Stomach (tissue), 9 donors: ENCODE measurements around the gene ADCK2. TPM values are rescaled to one million over a fixed set of nuclear protein-coding genes. Genes with fewer than 3 reads are reported as not detected.
"Not testable (repeated sequence)": the region's sequence is repeated elsewhere in the genome, so short reads cannot be mapped to it uniquely, and the experiment has no call there.

Experiments
- DNase-seq, 2 donors: peaks; one replicate each; pipeline versions ENCODE4 v3.0.0 to v3.0.0-alpha.2; 2013 to 2019
- H3K27ac ChIP-seq, 5 donors: fragments of 200-600 bp in 4 of 5; sonication (generic) in 4 of 5; one replicate each; pipeline ENCODE4 v1.5.1; 2013 to 2019; ENCODE audit warnings: mild to moderate bottlenecking in 1 of 5, moderate library complexity in 1 of 5
- H3K27me3 ChIP-seq, 3 donors: fragments of 200-600 bp; sonication (generic); one replicate each; pipeline ENCODE4 v1.5.1; 2017 to 2019; ENCODE audit warnings: mixed run types in 1 of 3
- H3K36me3 ChIP-seq, 4 donors: fragments of 200-600 bp; sonication (generic); 1 replicate in 3 of 4; 2 replicates in 1 of 4; pipeline ENCODE4 v1.5.1; 2016 to 2019
- H3K4me1 ChIP-seq, 4 donors: fragments of 200-600 bp; sonication (generic); one replicate each; pipeline ENCODE4 v1.5.1; 2016 to 2019
- H3K4me3 ChIP-seq, 4 donors: fragments of 200-600 bp; sonication (generic) in 3 of 4; one replicate each; pipeline ENCODE4 v1.5.1; 2016 to 2019; ENCODE audit warnings: mild to moderate bottlenecking in 1 of 4
- H3K9me3 ChIP-seq, 4 donors: fragments of 200-600 bp; sonication (generic); one replicate each; pipeline ENCODE4 v1.5.1; 2016 to 2019
- EP300 ChIP-seq: sonication (generic); formaldehyde crosslinking; IDR thresholded peaks from one replicate; pipeline ENCODE4 v1.6.1; 2017; ENCODE audit warnings: antibody characterized with exemption
- POLR2A ChIP-seq, 4 donors: fragments of 450-650 bp; IDR thresholded peaks; one replicate each; pipeline ENCODE4 v1.6.1; 2016; ENCODE audit warnings: antibody characterized with exemption in 4 of 4, control low read depth in 2 of 4, mild to moderate bottlenecking in 1 of 4, moderate library complexity in 1 of 4
- POLR2AphosphoS5 ChIP-seq, 3 donors: sonication (generic); formaldehyde crosslinking; IDR thresholded peaks; one replicate each; pipeline ENCODE4 v1.6.1; 2016; ENCODE audit warnings: antibody characterized with exemption in 3 of 3
- WGBS, 5 donors: extraction: QIAGEN DNeasy Blood & Tissue Kit in 3 of 5; methylation state at CpG; one replicate each; pipeline versions ENCODE4 v1.1.5 to v1.1.7; 2013 to 2018; 5-methylcytosine and 5-hydroxymethylcytosine counted together
- intact Hi-C: fragments of 100-400 bp; cut with DNase I; formaldehyde crosslinking; loops from one replicate; pipeline ENCODE4 v1.15.1; 2023; ENCODE audit warnings: low total_unique reads
- polyA plus RNA-seq, 3 donors: library from polyadenylated mRNA; stranded (reverse); fragments of 200-250 nt; gene quantifications; one replicate each; pipeline ENCODE4 v1.2.3, GENCODE V29; 2013
- total RNA-seq, 5 donors: library from RNA; depleted of rRNA; stranded (reverse); fragments of >200 nt; gene quantifications; one replicate each; pipeline versions ENCODE4 v1.1.0 to v1.2.3, GENCODE V29; 2014 to 2016
- TF ChIP-seq, protein P1 (sequence below), 7 experiments: fragments of 450-650 bp in 4 of 7; fragments of 200-600 bp in 3 of 7; sonication (generic) in 3 of 7; IDR thresholded peaks; one replicate each; pipeline ENCODE4 v1.5.1; 2016 to 2019; ENCODE audit warnings: antibody characterized with exemption in 7 of 7, control low read depth in 2 of 7, mild to moderate bottlenecking in 1 of 7
- donor health status: healthy with polysubstance abuse.
- donor health status: Bipolar disorder and iron deficiency.
- donor health status: healthy.

The ADCK2 gene
- total and polyA plus RNA-seq, 8 donors, result 2.7 to 62.3 (median 20.7) TPM

DNA sequence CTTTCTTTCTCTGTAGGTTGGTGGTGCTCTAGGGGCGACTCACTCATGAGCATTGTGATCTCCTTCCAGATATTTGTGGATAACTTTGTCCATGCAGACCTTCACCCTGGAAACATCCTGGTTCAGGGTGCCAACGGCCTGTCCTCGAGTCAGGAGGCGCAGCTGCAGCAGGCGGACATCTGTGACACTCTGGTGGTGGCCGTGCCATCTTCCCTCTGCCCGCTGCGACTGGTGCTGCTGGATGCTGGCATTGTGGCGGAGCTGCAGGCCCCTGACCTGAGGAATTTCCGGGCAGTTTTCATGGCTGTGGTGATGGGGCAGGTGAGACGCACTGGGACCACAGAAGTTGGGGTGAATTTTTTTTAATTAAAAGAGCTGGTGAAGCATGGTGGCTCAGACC, 14.2 kb downstream of the ADCK2 start:
- Histone ChIP-seq H3K27ac (no peak overlapping the region), H3K36me3 (peaks cover 39 to 100% (median 93%) of the 10 kb centered on the region in 4 donors), H3K4me3 (no peak overlapping the region), H3K27me3 (no peaks in the 10 kb centered on the region), H3K4me1 (no peaks in the 10 kb centered on the region), H3K9me3 (no peaks in the 10 kb centered on the region)
- 94 to 98% (median 95%) methylated on average over 9 to 11 of the region's 11 CpGs for WGBS, 5 donors
- no peak for DNase-seq
- intact Hi-C loops, result no loop called here
- TF ChIP-seq POLR2A (IDR thresholded peaks at IDR 0.05) (no peak), POLR2AphosphoS5 (IDR thresholded peaks at IDR 0.05) (no peak), EP300 (no peak)
- TF ChIP-seq, protein P1, sequence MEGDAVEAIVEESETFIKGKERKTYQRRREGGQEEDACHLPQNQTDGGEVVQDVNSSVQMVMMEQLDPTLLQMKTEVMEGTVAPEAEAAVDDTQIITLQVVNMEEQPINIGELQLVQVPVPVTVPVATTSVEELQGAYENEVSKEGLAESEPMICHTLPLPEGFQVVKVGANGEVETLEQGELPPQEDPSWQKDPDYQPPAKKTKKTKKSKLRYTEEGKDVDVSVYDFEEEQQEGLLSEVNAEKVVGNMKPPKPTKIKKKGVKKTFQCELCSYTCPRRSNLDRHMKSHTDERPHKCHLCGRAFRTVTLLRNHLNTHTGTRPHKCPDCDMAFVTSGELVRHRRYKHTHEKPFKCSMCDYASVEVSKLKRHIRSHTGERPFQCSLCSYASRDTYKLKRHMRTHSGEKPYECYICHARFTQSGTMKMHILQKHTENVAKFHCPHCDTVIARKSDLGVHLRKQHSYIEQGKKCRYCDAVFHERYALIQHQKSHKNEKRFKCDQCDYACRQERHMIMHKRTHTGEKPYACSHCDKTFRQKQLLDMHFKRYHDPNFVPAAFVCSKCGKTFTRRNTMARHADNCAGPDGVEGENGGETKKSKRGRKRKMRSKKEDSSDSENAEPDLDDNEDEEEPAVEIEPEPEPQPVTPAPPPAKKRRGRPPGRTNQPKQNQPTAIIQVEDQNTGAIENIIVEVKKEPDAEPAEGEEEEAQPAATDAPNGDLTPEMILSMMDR (IDR thresholded peaks at IDR 0.05), result no peak

GRCh38 chr7:140688341-140688740, 15.6 kb downstream of the ADCK2 start:
- DNase-seq, result no peak
- WGBS, 5 donors, result 87 to 93% (median 92%) methylated on average over 6 of the region's 6 CpGs
- H3K36me3 ChIP-seq, result peaks cover 36 to 97% (median 93%) of the 10 kb centered on the region in 4 donors
- H3K27ac ChIP-seq, result no peak overlapping the region
- no peaks in the 10 kb centered on the region for H3K27me3 ChIP-seq
- H3K4me3 ChIP-seq, result no peak overlapping the region
- H3K9me3 ChIP-seq, result no peaks in the 10 kb centered on the region
- H3K4me1 ChIP-seq, result no peaks in the 10 kb centered on the region
- intact Hi-C loops, result no loop called here
- TF ChIP-seq, protein P1 (IDR thresholded peaks at IDR 0.05), result no peak
- TF ChIP-seq POLR2AphosphoS5 (IDR thresholded peaks at IDR 0.05) (no peak), POLR2A (IDR thresholded peaks at IDR 0.05) (no peak), EP300 (no peak)

- intact Hi-C loops, result no loop called here
- H3K9me3 ChIP-seq, result no peaks in the 10 kb centered on the region
- H3K27me3 ChIP-seq, result no peaks in the 10 kb centered on the region
- TF ChIP-seq EP300, result no peak
- TF ChIP-seq, protein P1 (IDR thresholded peaks at IDR 0.05), result no peak
- no peak for TF ChIP-seq POLR2A (IDR thresholded peaks at IDR 0.05)
- TF ChIP-seq POLR2AphosphoS5 (IDR thresholded peaks at IDR 0.05), result no peak
- DNase-seq, result no peak
- H3K4me3 ChIP-seq, result no peak overlapping the region
- H3K36me3 ChIP-seq, result peaks cover 36 to 86% (median 84%) of the 10 kb centered on the region in 4 donors
- 91 to 95% (median 94%) methylated on average over 14 to 16 of the region's 16 CpGs for WGBS, 5 donors
- H3K4me1 ChIP-seq, result no peaks in the 10 kb centered on the region
- H3K27ac ChIP-seq, result no peak overlapping the region
Measured at GRCh38 chr7:140689199-140690152, 16.7 kb downstream of the ADCK2 start.

GRCh38 chr7:140691376-140692045, 18.8 kb downstream of the ADCK2 start:
- TF ChIP-seq POLR2AphosphoS5 (IDR thresholded peaks at IDR 0.05), result no peak
- TF ChIP-seq EP300, result no peak
- TF ChIP-seq, protein P1 (IDR thresholded peaks at IDR 0.05), result no peak
- TF ChIP-seq POLR2A (IDR thresholded peaks at IDR 0.05), result no peak
- DNase-seq, result no peak
- Histone ChIP-seq H3K27me3 (no peaks in the 10 kb centered on the region), H3K9me3 (no peaks in the 10 kb centered on the region), H3K4me3 (no peak overlapping the region), H3K27ac (no peak overlapping the region), H3K4me1 (peaks cover 5 to 7% (median 6%) of the 10 kb centered on the region in 4 donors), H3K36me3 (peaks cover 31 to 71% (median 69%) of the 10 kb centered on the region in 4 donors)
- intact Hi-C loops, result no loop called here
- WGBS, 5 donors, result 90 to 95% (median 91%) methylated on average over 12 of the region's 12 CpGs

DNA sequence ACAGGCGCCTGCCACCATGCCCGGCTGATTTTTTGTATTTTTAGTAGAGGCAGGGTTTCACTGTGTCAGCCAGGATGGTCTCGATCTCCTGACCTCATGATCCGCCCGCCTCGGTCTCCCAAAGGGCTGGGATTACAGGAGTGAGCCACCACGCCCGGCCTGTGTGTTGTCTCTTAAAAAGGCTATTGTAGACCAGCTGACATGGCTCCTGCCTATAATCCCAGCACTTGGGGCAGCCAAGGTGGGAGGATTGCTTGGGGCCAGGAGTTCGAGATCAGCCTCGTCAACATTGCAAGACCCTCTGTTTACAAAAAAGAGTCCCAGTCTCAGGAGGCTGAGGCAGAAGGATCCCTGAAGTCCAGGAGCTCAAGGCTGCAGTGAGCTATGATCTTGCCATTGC, 21.1 kb downstream of the ADCK2 start:
- H3K4me3 ChIP-seq, DNase-seq, intact Hi-C loops, H3K9me3 ChIP-seq, H3K27ac ChIP-seq, H3K27me3 ChIP-seq: not testable (repeated sequence)
- 93 to 97% (median 94%) methylated on average over 10 of the region's 10 CpGs for WGBS, 5 donors
- Histone ChIP-seq H3K4me1 (peaks cover 17 to 27% (median 22%) of the 10 kb centered on the region in 4 donors), H3K36me3 (peaks cover 13 to 49% (median 46%) of the 10 kb centered on the region in 4 donors)
